RWPE1 (cell line): ENCODE results near the gene NMD3.
"Not testable (repeated sequence)": the region's sequence is repeated elsewhere in the genome, so short reads cannot be mapped to it uniquely, and the experiment has no call there.

Experiments used
- CTCF ChIA-PET: fragments of 350-600 bp; sonication (Branson Sonifier 250); formaldehyde crosslinking; extraction: SDS; loops from one replicate; lab custom pipeline; 2021; lab: Yijun Ruan, JAX
- POLR2A ChIA-PET: fragments of 400-600 bp; formaldehyde crosslinking; extraction: SDS; loops from one replicate; lab custom pipeline; 2020; ENCODE audit warnings: antibody characterized with exemption; ENCODE audit not compliant: low non-redundant PET; lab: Yijun Ruan, JAX
- DNase-seq: peaks from one replicate; pipeline ENCODE4 v3.0.0; 2012; ENCODE audit warnings: low spot score
- H3K27ac ChIP-seq: fragments of 450-650 bp; 2 replicates; pipeline ENCODE4 v1.5.1; 2017
- TF ChIP-seq, protein P1 (sequence below): fragments of 450-650 bp; conservative IDR thresholded peaks from 2 replicates; pipeline ENCODE4 v1.5.1; 2017; ENCODE audit warnings: low read depth, mild to moderate bottlenecking

NMD3 gene

DNA sequence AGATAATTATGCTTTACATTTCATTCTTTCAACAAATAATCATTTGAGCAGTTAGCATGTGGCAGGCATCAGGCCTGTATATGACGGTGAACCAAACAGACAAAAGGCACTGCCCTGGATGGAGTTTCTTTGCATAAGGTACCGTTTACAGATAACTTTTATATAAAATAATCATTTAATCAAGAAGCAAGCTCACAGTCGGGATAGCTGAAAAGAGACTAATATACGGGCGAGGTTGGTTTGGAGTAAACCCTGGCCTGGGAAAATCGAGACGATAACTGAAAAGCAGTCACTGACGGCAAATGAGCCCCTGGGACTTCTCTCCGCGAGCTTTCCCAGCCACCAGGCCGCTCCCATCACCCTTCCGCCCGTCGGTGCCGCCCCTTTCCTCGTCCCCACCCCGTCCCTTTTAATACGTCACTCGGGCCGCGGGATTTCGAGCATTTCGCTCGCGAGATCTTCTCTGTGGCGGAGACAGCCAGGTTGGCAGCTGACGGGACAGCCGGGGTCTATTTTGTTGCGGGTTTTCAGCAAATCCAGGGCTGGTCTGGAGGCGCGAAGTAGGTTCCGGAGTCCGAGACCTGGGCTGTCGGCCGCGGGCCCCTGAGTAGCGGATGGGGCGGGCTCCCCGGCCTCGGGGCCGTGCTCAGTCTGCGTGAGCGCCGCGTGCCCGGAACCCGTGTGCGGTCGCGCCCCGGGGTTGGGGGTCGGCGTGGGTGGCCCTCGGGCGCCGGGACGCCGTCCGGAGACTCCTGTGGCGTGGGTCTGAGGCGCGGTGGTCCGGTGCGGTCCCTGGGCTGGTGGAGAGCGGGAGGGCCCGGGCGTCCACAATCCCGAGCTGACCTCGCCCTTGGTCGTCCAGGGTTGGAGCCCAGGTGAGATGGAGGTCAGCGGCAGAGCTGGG lies at the start of gene NMD3:
Gene NMD3, plus strand, starts transcription at position 462 of the 904 bp plus-strand sequence. CDS start 703 bp downstream, outside the sequence.
- peak; percentile 96 for DNase-seq
- ChIA-PET POLR2A (interaction anchor here (0.7 kb wide), 1 partner anchor 10 kb away, joined by 4 read pairs; no protein-coding TSS in a partner anchor), CTCF (interaction anchor here (0.6 kb wide), 1 partner anchor 534 kb away, joined by 3 read pairs; no protein-coding TSS in a partner anchor)

DNA sequence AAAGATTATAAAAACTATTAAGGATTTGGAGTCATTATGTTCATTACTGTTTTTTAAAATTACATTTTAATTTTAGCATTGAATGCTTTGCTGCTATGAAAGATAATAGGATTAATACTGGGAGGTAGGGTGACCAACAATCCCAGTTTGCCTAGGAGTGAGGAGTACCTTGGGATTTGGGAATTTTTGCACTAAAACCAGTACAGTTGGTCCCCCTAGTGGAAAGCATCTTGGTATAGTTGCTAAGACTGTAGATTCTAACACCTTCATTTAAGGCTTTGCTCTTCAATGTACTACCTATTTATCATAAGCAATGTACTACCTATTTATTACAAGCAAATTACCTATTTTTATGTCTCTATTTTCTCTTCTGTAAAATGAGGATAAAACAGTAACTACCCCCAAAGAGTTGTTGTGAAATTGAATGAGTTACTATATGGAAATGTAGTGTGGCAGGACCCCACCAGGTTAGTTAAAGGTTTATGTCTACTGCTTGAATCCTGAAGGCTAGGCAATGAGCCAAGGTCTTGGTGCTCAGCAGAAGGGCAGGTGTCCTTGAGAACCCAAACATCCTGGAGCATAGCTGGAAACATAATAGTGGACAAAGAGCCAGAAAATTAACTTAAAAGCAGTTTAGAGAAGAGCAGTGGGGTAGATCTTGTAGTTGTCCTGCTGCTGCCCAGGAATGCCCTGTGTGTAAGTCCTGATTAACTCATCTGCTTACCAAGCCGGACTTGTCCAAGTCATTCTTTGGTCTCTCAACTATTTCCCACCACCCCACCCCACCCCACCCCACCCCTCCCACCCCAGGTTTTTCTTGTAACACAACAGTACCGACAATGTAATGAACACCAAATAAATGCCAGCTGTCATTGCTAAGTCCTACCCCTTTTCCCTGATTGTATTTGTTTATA lies 49.2 kb upstream of the NMD3 start:
- CTCF ChIA-PET, result no interaction called here

More for the DNA sequence above, at the start of gene NMD3:
- H3K27ac ChIP-seq, result peak within 1 kb of the TSS; percentile 82
- TF ChIP-seq, protein P1, sequence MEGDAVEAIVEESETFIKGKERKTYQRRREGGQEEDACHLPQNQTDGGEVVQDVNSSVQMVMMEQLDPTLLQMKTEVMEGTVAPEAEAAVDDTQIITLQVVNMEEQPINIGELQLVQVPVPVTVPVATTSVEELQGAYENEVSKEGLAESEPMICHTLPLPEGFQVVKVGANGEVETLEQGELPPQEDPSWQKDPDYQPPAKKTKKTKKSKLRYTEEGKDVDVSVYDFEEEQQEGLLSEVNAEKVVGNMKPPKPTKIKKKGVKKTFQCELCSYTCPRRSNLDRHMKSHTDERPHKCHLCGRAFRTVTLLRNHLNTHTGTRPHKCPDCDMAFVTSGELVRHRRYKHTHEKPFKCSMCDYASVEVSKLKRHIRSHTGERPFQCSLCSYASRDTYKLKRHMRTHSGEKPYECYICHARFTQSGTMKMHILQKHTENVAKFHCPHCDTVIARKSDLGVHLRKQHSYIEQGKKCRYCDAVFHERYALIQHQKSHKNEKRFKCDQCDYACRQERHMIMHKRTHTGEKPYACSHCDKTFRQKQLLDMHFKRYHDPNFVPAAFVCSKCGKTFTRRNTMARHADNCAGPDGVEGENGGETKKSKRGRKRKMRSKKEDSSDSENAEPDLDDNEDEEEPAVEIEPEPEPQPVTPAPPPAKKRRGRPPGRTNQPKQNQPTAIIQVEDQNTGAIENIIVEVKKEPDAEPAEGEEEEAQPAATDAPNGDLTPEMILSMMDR, result no peak

DNA sequence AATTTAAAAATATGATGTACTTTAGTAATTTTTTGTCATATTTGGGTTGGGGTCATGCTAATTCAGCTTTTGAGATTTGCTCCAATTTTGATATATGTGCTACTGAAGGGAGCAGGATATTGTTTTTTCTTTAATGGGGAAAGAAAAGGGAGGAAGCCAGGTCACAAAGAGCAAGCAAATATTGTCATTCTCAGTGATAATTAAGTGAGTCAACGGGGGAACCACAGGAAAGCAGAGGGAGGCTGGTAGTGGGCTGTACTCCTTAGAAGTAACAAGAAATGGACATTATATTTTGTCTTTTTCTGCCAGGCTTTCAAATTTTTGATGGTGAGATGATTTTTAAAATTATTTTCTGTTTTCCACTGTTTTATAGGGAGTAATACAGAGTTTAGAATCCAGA lies 45.6 kb upstream of the NMD3 start:
- ChIA-PET POLR2A (no interaction called here), CTCF (no interaction called here)
- H3K27ac ChIP-seq, result no peak overlapping the region
- TF ChIP-seq, protein P1, result no peak
- no peak for DNase-seq

More for the DNA sequence above, 49.2 kb upstream of the NMD3 start:
- POLR2A ChIA-PET, result no interaction called here
- DNase-seq, result no peak
- TF ChIP-seq, protein P1, result no peak
- H3K27ac ChIP-seq, result no peak overlapping the region

DNA sequence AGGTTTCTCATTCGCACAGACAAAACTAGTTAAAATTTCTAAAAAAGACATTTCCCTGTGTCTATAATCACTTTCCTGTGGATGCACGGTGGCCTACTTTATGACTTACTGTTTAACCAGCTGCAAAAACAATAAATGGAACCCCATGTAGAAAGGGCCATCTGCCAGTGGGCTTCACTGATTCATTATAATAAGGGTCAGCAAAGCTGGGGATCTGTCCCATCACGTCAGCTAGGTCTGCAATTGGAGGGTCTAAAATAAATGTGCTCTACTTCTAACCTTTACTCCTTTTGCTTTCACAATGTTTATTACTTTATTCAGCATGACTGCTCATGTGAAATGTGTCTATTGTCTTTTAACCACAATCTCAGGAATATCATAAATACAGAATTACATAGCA lies 43.1 kb upstream of the NMD3 start:
- no peak for DNase-seq
- H3K27ac ChIP-seq, result no peak overlapping the region
- POLR2A ChIA-PET, result no interaction called here
- TF ChIP-seq, protein P1, result no peak
- CTCF ChIA-PET, result interaction anchor here (0.7 kb wide), 1 partner anchor 81 kb away, joined by 3 read pairs; no protein-coding TSS in a partner anchor

DNA sequence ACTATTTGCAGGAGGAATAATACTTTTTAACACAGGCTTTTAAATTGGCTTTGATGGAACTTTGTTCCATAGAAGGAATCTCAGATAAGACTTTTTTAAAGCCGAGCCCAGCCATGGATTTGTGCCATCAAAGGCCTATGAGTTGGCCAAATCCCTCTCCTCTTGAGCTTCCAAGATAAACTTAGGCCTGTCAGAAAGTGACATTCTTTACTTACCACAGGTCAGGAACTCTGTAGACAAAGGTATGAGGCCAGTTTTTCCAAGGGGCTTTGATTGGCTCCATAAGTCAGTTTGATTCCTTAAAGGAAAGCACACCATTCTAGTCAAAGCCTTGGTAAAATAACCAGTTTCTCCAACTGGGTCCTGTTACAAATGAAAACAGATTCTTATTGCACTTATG lies 39.7 kb upstream of the NMD3 start:
- POLR2A ChIA-PET, H3K27ac ChIP-seq, CTCF ChIA-PET: not testable (repeated sequence)

DNA sequence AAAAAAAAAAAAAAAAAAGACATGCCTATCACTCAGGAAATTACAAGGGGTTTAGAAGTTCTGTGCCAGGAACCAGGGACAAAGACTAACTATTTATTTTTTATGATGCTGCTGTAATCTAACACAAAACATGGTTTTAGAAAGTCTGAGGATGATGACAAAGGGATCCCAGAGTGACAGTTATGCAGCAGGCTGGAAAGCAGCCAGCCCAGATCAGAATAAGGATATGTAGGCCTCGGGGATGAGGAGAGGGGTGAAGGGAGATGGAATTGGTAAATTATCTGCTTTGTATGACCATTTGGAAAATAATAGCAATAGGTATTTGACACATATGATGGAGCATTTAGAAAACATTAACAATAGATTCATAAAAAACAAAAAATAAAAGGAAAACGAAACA lies 34.1 kb upstream of the NMD3 start:
- H3K27ac ChIP-seq, result no peak overlapping the region
- no peak for DNase-seq
- TF ChIP-seq, protein P1, result no peak
- ChIA-PET POLR2A (no interaction called here), CTCF (no interaction called here)

More for the DNA sequence above, 39.7 kb upstream of the NMD3 start:
- not testable (repeated sequence) for DNase-seq
